Daoy (cell line): Measurements from ENCODE around the gene SYNE2. TPM values are rescaled to one million over a fixed set of nuclear protein-coding genes. Genes with fewer than 3 reads are reported as not detected.

ENCODE experiments used
- DNase-seq: peaks from one replicate; pipeline ENCODE4 v3.0.0-alpha.2; 2015; ENCODE audit warnings: low read depth
- total RNA-seq: library from RNA; depleted of rRNA; stranded (reverse); fragments of >200 nt; shearing (Covaris generic); gene quantifications from 2 replicates; pipeline ENCODE4 v1.2.3, GENCODE V29; 2014

SYNE2 gene
- total RNA-seq, 1 experiment from 2014 or later: 24.1 TPM

GRCh38 chr14:64215978-64216377, 363.2 kb downstream of the SYNE2 start:
- no peak for DNase-seq

GRCh38 chr14:64217308-64217707, 364.5 kb downstream of the SYNE2 start:
- no peak for DNase-seq

GRCh38 chr14:64217834-64218233, 365.0 kb downstream of the SYNE2 start:
- no peak for DNase-seq

GRCh38 chr14:64218344-64219240, 365.8 kb downstream of the SYNE2 start:
- DNase-seq: no peak

GRCh38 chr14:64220056-64220455, 367.3 kb downstream of the SYNE2 start:
- no peak for DNase-seq

- no peak for DNase-seq
These were observed 367.7 kb downstream of the SYNE2 start for GRCh38 chr14:64220466-64220865.

- DNase-seq: no peak
These were observed 368.7 kb downstream of the SYNE2 start for GRCh38 chr14:64221391-64222003.

GRCh38 chr14:64225151-64225757, 372.4 kb downstream of the SYNE2 start:
- no peak for DNase-seq

GRCh38 chr14:64227856-64228255, 375.1 kb downstream of the SYNE2 start:
- DNase-seq: no peak

GRCh38 chr14:64229489-64229888, 376.7 kb downstream of the SYNE2 start:
- no peak for DNase-seq

- peak; percentile 79 for DNase-seq
These were observed 379.5 kb downstream of the SYNE2 start for GRCh38 chr14:64232095-64232838.

GRCh38 chr14:64232944-64233343, 380.1 kb downstream of the SYNE2 start:
- no peak for DNase-seq

- no peak for DNase-seq
These were observed 380.9 kb downstream of the SYNE2 start for GRCh38 chr14:64233531-64234190.

- DNase-seq: peak; percentile 73
These were observed 382.3 kb downstream of the SYNE2 start for GRCh38 chr14:64234877-64235651.

GRCh38 chr14:64235652-64236640, 383.1 kb downstream of the SYNE2 start:
- DNase-seq: no peak

GRCh38 chr14:64238049-64238448, 385.2 kb downstream of the SYNE2 start:
- no peak for DNase-seq

- DNase-seq: no peak
These were observed 385.8 kb downstream of the SYNE2 start for GRCh38 chr14:64238631-64239030.

GRCh38 chr14:64244279-64244678, 391.5 kb downstream of the SYNE2 start:
- no peak for DNase-seq

- no peak for DNase-seq
These were observed 392.7 kb downstream of the SYNE2 start for GRCh38 chr14:64245491-64245890.
